Esophagus (tissue), 2 donors: ENCODE data around the gene TMEM266. TPM values are rescaled to one million over a fixed set of nuclear protein-coding genes. Genes with fewer than 3 reads are reported as not detected.

Source experiments
- H3K27ac ChIP-seq, 2 donors: one replicate each; pipeline ENCODE4 v1.5.1; 2013; ENCODE audit warnings: low read depth in 2 of 2, mild to moderate bottlenecking in 2 of 2, inconsistent platforms in 1 of 2, low read length in 1 of 2, moderate library complexity in 1 of 2
- H3K27me3 ChIP-seq, 2 donors: one replicate each; pipeline ENCODE4 v1.6.1; 2013; ENCODE audit warnings: low read length in 2 of 2, control low read depth in 1 of 2, mild to moderate bottlenecking in 1 of 2; ENCODE audit not compliant: insufficient read depth in 2 of 2, control insufficient read depth in 1 of 2
- H3K36me3 ChIP-seq, 2 donors: one replicate each; pipeline ENCODE4 v1.6.1; 2013; ENCODE audit warnings: low read length in 1 of 2; ENCODE audit not compliant: control insufficient read depth in 2 of 2, insufficient read depth in 2 of 2
- H3K4me1 ChIP-seq, 2 donors: one replicate each; pipeline ENCODE4 v1.6.1; 2013; ENCODE audit warnings: low read length in 1 of 2; ENCODE audit not compliant: control insufficient read depth in 2 of 2, insufficient read depth in 2 of 2
- H3K4me3 ChIP-seq, 2 donors: one replicate each; pipeline ENCODE4 v1.5.1; 2013; ENCODE audit warnings: low read length in 2 of 2, mild to moderate bottlenecking in 2 of 2, low read depth in 1 of 2, moderate library complexity in 1 of 2
- H3K9me3 ChIP-seq, 2 donors: one replicate each; pipeline ENCODE4 v1.6.1; 2013; ENCODE audit warnings: mild to moderate bottlenecking in 2 of 2, low read depth in 1 of 2, low read length in 1 of 2, moderate library complexity in 1 of 2; ENCODE audit not compliant: control insufficient read depth in 2 of 2, insufficient read depth in 1 of 2
- WGBS, 2 donors: extraction: QIAGEN DNeasy Blood & Tissue Kit; methylation state at CpG; one replicate each; pipeline ENCODE4 v1.1.7; 2013; 5-methylcytosine and 5-hydroxymethylcytosine counted together
- polyA plus RNA-seq, 2 donors: library from polyadenylated mRNA; stranded (reverse); fragments of 200-250 nt; gene quantifications; one replicate each; pipeline ENCODE4 v1.2.3, GENCODE V29; 2013
- donor health status: healthy with polysubstance abuse.
- donor health status: Bipolar disorder and iron deficiency.

TMEM266 gene
- polyA plus RNA-seq, 2 donors, result 0.06 to 0.14 TPM

- Histone ChIP-seq H3K4me1 (no peaks in the 10 kb centered on the region), H3K4me3 (no peak overlapping the region), H3K27me3 (peaks cover 0 to 4% of the 10 kb centered on the region in 2 donors), H3K27ac (no peak overlapping the region), H3K36me3 (no peaks in the 10 kb centered on the region), H3K9me3 (no peaks in the 10 kb centered on the region)
- 52 to 57% methylated on average over 6 of the region's 6 CpGs for WGBS, 2 donors
These were observed 5.5 kb downstream of the TMEM266 start for GRCh38 chr15:76065245-76065644.

- Histone ChIP-seq H3K27me3 (peaks cover 0 to 4% of the 10 kb centered on the region in 2 donors), H3K36me3 (no peaks in the 10 kb centered on the region)
- WGBS, 2 donors, result 69 to 73% methylated on average over 5 of the region's 5 CpGs
These were observed 6.0 kb downstream of the TMEM266 start for GRCh38 chr15:76065793-76066192.

GRCh38 chr15:76070192-76070591 lies 10.4 kb downstream of the TMEM266 start:
- Histone ChIP-seq H3K27ac (no peak overlapping the region), H3K4me1 (no peaks in the 10 kb centered on the region), H3K9me3 (no peaks in the 10 kb centered on the region), H3K36me3 (no peaks in the 10 kb centered on the region), H3K4me3 (no peak overlapping the region), H3K27me3 (no peaks in the 10 kb centered on the region)

More at GRCh38 chr15:76065793-76066192, 6.0 kb downstream of the TMEM266 start:
- no peak overlapping the region for H3K27ac ChIP-seq
- no peak overlapping the region for H3K4me3 ChIP-seq
- H3K4me1 ChIP-seq, result no peaks in the 10 kb centered on the region
- H3K9me3 ChIP-seq, result no peaks in the 10 kb centered on the region

- 75 to 83% methylated on average over 4 of the region's 4 CpGs for WGBS, 2 donors
- Histone ChIP-seq H3K27me3 (no peaks in the 10 kb centered on the region), H3K27ac (no peak overlapping the region), H3K4me1 (no peaks in the 10 kb centered on the region), H3K4me3 (no peak overlapping the region), H3K9me3 (no peaks in the 10 kb centered on the region), H3K36me3 (no peaks in the 10 kb centered on the region)
These were observed 11.3 kb downstream of the TMEM266 start for GRCh38 chr15:76070921-76071635.

GRCh38 chr15:76071806-76072205 lies 12.0 kb downstream of the TMEM266 start:
- no peaks in the 10 kb centered on the region for H3K27me3 ChIP-seq
- H3K4me1 ChIP-seq, result no peaks in the 10 kb centered on the region
- no peak overlapping the region for H3K27ac ChIP-seq
- WGBS, 2 donors, result 86% methylated on average over 7 of the region's 7 CpGs
- no peaks in the 10 kb centered on the region for H3K36me3 ChIP-seq
- no peaks in the 10 kb centered on the region for H3K9me3 ChIP-seq
- H3K4me3 ChIP-seq, result no peak overlapping the region

- H3K4me3 ChIP-seq, result no peak overlapping the region
- no peaks in the 10 kb centered on the region for H3K36me3 ChIP-seq
- no peaks in the 10 kb centered on the region for H3K9me3 ChIP-seq
- H3K27ac ChIP-seq, result no peak overlapping the region
- WGBS, 2 donors, result 80 to 82% methylated on average over 2 of the region's 2 CpGs
- no peaks in the 10 kb centered on the region for H3K4me1 ChIP-seq
- H3K27me3 ChIP-seq, result no peaks in the 10 kb centered on the region
These were observed 13.8 kb downstream of the TMEM266 start for GRCh38 chr15:76073554-76073953.

- H3K36me3 ChIP-seq, result no peaks in the 10 kb centered on the region
These were observed 15.3 kb downstream of the TMEM266 start for GRCh38 chr15:76075046-76075445.

GRCh38 chr15:76078285-76078877 lies 18.6 kb downstream of the TMEM266 start:
- Histone ChIP-seq H3K4me1 (no peaks in the 10 kb centered on the region), H3K4me3 (no peak overlapping the region), H3K36me3 (no peaks in the 10 kb centered on the region), H3K27me3 (no peaks in the 10 kb centered on the region), H3K9me3 (no peaks in the 10 kb centered on the region), H3K27ac (no peak overlapping the region)
- 69 to 74% methylated on average over 5 of the region's 5 CpGs for WGBS, 2 donors

More at GRCh38 chr15:76075046-76075445, 15.3 kb downstream of the TMEM266 start:
- H3K9me3 ChIP-seq, result no peaks in the 10 kb centered on the region
- H3K27me3 ChIP-seq, result no peaks in the 10 kb centered on the region
- H3K4me3 ChIP-seq, result no peak overlapping the region
- no peak overlapping the region for H3K27ac ChIP-seq
- H3K4me1 ChIP-seq, result no peaks in the 10 kb centered on the region

GRCh38 chr15:76084256-76084655 lies 24.5 kb downstream of the TMEM266 start:
- no peaks in the 10 kb centered on the region for H3K4me1 ChIP-seq
- no peaks in the 10 kb centered on the region for H3K36me3 ChIP-seq
- no peak overlapping the region for H3K27ac ChIP-seq
- no peak overlapping the region for H3K4me3 ChIP-seq
- WGBS, 2 donors, result 64 to 86% methylated on average over 2 of the region's 2 CpGs
- no peaks in the 10 kb centered on the region for H3K9me3 ChIP-seq
- no peaks in the 10 kb centered on the region for H3K27me3 ChIP-seq

GRCh38 chr15:76098685-76099084 lies 38.9 kb downstream of the TMEM266 start:
- Histone ChIP-seq H3K27ac (no peak overlapping the region), H3K4me3 (no peak overlapping the region), H3K27me3 (no peaks in the 10 kb centered on the region), H3K36me3 (no peaks in the 10 kb centered on the region), H3K4me1 (no peaks in the 10 kb centered on the region), H3K9me3 (no peaks in the 10 kb centered on the region)
- 26% methylated on average over 3 of the region's 3 CpGs for WGBS, 2 donors
